K562 (cell line): ENCODE measurements around the gene PXK. TPM values are rescaled to one million over a fixed set of nuclear protein-coding genes. Genes with fewer than 3 reads are reported as not detected.

ENCODE experiments used
- ATAC-seq: fragments of 200-7000 bp; cut with Tn5 transposase; 3 replicates; pipeline ENCODE4 v1.9.1; 2020; ENCODE audit warnings: moderate library complexity
- BruUV-seq: library from RNA; stranded (reverse); fragments of 400-500 nt; replicated peaks from 2 replicates; lab custom pipeline; 2021; lab: Mats Ljungman, UMichigan
- CTCF ChIA-PET: fragments of 300-600 bp; formaldehyde crosslinking; extraction: SDS; loops from one replicate; lab custom pipeline; 2021; ENCODE audit warnings: low intra/inter-chr PET ratio; lab: Yijun Ruan, JAX
- POLR2A ChIA-PET: fragments of 300-600, 350-650 bp; sonication (Branson Sonifier 250); formaldehyde crosslinking; extraction: SDS; loops from one replicate; lab custom pipeline; 2021; ENCODE audit warnings: antibody characterized with exemption, inconsistent platforms; lab: Yijun Ruan, JAX
- DNase-seq, 4 experiments: peaks; one replicate each; pipeline versions ENCODE4 v3.0.0 to v3.0.0-alpha.2; 2011 to 2018; ENCODE audit warnings: low spot score in 3 of 4, mixed read lengths in 3 of 4; ENCODE audit errors: extremely low read depth in 1 of 4
- FAIRE-seq: peaks from 2 replicates; lab custom pipeline; 2011; peaks lifted over from hg19 to GRCh38; lab: Jason Lieb, UNC
- H2AFZ ChIP-seq: 2 replicates; pipeline ENCODE4 v1.6.0; 2011; ENCODE audit warnings: low read depth, low read length, control low read depth, inconsistent platforms
- H3K27ac ChIP-seq: fragments of 200-600 bp; 3 replicates; pipeline ENCODE4 v1.8.0; 2011; ENCODE audit warnings: low read depth, mild to moderate bottlenecking, control low read depth, inconsistent platforms, low read length, moderate library complexity, mixed read lengths; ENCODE audit errors: extremely low read depth
- H3K27me3 ChIP-seq, 2 experiments: fragments of 300-600 bp in 1 of 2; 2 replicates in 1 of 2; 3 replicates in 1 of 2; pipeline versions ENCODE4 v1.6.0 to v1.8.0; 2011; ENCODE audit warnings: inconsistent platforms in 2 of 2, low read length in 2 of 2, mild to moderate bottlenecking in 1 of 2, mixed read lengths in 1 of 2, moderate library complexity in 1 of 2; ENCODE audit not compliant: control insufficient read depth in 2 of 2, insufficient read depth in 2 of 2
- H3K36me3 ChIP-seq: fragments of 300-600 bp; 3 replicates; pipeline ENCODE4 v1.8.0; 2011; ENCODE audit warnings: mild to moderate bottlenecking, low read length, inconsistent platforms; ENCODE audit not compliant: control insufficient read depth, insufficient read depth
- H3K4me1 ChIP-seq, 2 experiments: fragments of 200-600 bp in 1 of 2; replicated peaks in 1 of 2; 2 replicates in 1 of 2; 3 replicates in 1 of 2; pipeline versions ENCODE4 v1.5.1 to v1.8.0; 2011; ENCODE audit warnings: inconsistent platforms in 2 of 2, low read length in 2 of 2, mild to moderate bottlenecking in 1 of 2, mixed read lengths in 1 of 2, moderate library complexity in 1 of 2; ENCODE audit not compliant: control insufficient read depth in 2 of 2, insufficient read depth in 2 of 2
- H3K4me2 ChIP-seq: 2 replicates; pipeline ENCODE4 v1.6.1; 2011; ENCODE audit warnings: low read length, control low read depth, inconsistent platforms, mixed read lengths; ENCODE audit not compliant: insufficient read depth
- H3K4me3 ChIP-seq: fragments of 200-600 bp; sonication (generic), shearing (Covaris generic); 2 replicates; pipeline ENCODE4 v1.5.1; 2016; ENCODE audit warnings: control low read depth, inconsistent platforms
- H3K79me2 ChIP-seq: fragments of 200-600 bp; 3 replicates; pipeline ENCODE4 v1.8.0; 2011; ENCODE audit warnings: low read length, inconsistent platforms; ENCODE audit not compliant: control insufficient read depth, insufficient read depth
- H3K9ac ChIP-seq, 2 experiments: 2 replicates each; pipeline versions ENCODE4 v1.6.0 to v1.6.1; 2011; ENCODE audit warnings: low read depth in 2 of 2, low read length in 2 of 2, control low read depth in 1 of 2, inconsistent platforms in 1 of 2, mild to moderate bottlenecking in 1 of 2, mixed read lengths in 1 of 2; ENCODE audit not compliant: insufficient read depth in 1 of 2
- H3K9me1 ChIP-seq: one replicate; pipeline ENCODE4 v1.6.0; 2011; ENCODE audit warnings: inconsistent platforms, mild to moderate bottlenecking, low read length, moderate library complexity; ENCODE audit not compliant: control insufficient read depth, insufficient read depth
- H3K9me3 ChIP-seq: replicated peaks from 2 replicates; pipeline ENCODE4 v1.5.1; 2011; ENCODE audit warnings: low read depth, low read length, inconsistent platforms; ENCODE audit not compliant: control insufficient read depth, insufficient read depth
- H4K20me1 ChIP-seq: replicated peaks from 2 replicates; pipeline ENCODE4 v1.6.1; 2011; ENCODE audit warnings: low read length, inconsistent platforms, mixed read lengths; ENCODE audit not compliant: control insufficient read depth, insufficient read depth
- KDM5B ChIP-seq: fragments of 200-600 bp; sonication (generic); IDR thresholded peaks from 2 replicates; pipeline ENCODE4 v1.6.1; 2012; ENCODE audit warnings: low read depth, mild to moderate bottlenecking, moderate library complexity, low read length, control low read depth, inconsistent platforms; ENCODE audit not compliant: insufficient replicate concordance
- MYBL2 ChIP-seq, 2 experiments: fragments of 450-650 bp in 1 of 2; sonication (generic) in 1 of 2; formaldehyde crosslinking in 1 of 2; IDR thresholded peaks; 2 replicates each; pipeline versions ENCODE4 v1.6.1 to v1.8.1; 2017 to 2022; ENCODE audit warnings: borderline replicate concordance in 1 of 2, inconsistent platforms in 1 of 2, low read depth in 1 of 2, mild to moderate bottlenecking in 1 of 2, missing genetic modification reagents in 1 of 2, moderate library complexity in 1 of 2
- TAF7 ChIP-seq: fragments of 450-650 bp; IDR thresholded peaks from 2 replicates; pipeline ENCODE4 v1.6.1; 2016; ENCODE audit warnings: missing genetic modification characterization, missing compliant biosample characterization
- ZNF133 ChIP-seq: fragments of 250-450 bp; sonication (Bioruptor Pico); IDR thresholded peaks from 2 replicates; pipeline ENCODE4 v1.4.0; 2020; ENCODE audit warnings: mild to moderate bottlenecking
- ZNF316 ChIP-seq: fragments of 450-650 bp; IDR thresholded peaks from 2 replicates; pipeline ENCODE4 v1.6.1; 2016
- ZNF561 ChIP-seq: fragments of 450-650 bp; formaldehyde crosslinking; conservative IDR thresholded peaks from 2 replicates; pipeline ENCODE4 v1.4.0; 2020; ENCODE audit warnings: mild to moderate bottlenecking, moderate library complexity
- WGBS: fragments of 100-300 bp; shearing (Covaris generic); methylation state at CpG from one replicate; pipeline ENCODE4 v1.1.6; 2016; ENCODE audit warnings: low coverage, mixed read lengths; ENCODE audit not compliant: insufficient coverage; ENCODE audit errors: missing lambda C conversion rate; 5-methylcytosine and 5-hydroxymethylcytosine counted together
- in situ Hi-C: fragments of 300-500 bp; cut with MboI; formaldehyde crosslinking; loops from 4 replicates; pipeline ENCODE4 v1.15.0; 2018; ENCODE audit warnings: inconsistent platforms, mixed read lengths
- intact Hi-C: fragments of 100-400 bp; cut with micrococcal nuclease; formaldehyde crosslinking; loops from 2 replicates; pipeline ENCODE4 v1.14.2; 2022
- polyA plus RNA-seq, 8 experiments: library from polyadenylated mRNA; depleted of rRNA in 4 of 8; stranded (reverse) in 5 of 8; unstranded in 3 of 8; fragments of >200 nt; fragmentation: Nextera tagmentation in 2 of 8; fragmentation: Illumina TruSeq in 1 of 8; extraction: Ambion mirVana in 2 of 8; extraction: Trizol in 1 of 8; gene quantifications; 2 replicates each; pipeline versions ENCODE4 v1.2.1 to v1.2.3, GENCODE V29; 2011 to 2014; ENCODE audit warnings: inconsistent platforms in 1 of 8, missing spikeins in 1 of 8
- total RNA-seq, 7 experiments: library from RNA; depleted of rRNA in 6 of 7; stranded (reverse); fragments of >200 nt in 6 of 7; fragmentation: Illumina TruSeq in 2 of 7; extraction: Trizol in 2 of 7; gene quantifications; 2 replicates each; pipeline versions ENCODE4 v1.2.1 to v1.2.3, GENCODE V29; 2011 to 2021; ENCODE audit warnings: low replicate concordance in 1 of 7
- TF ChIP-seq, protein P1 (sequence below), 2 experiments: fragments of 450-650 bp; IDR thresholded peaks; 2 replicates each; pipeline ENCODE4 v1.6.1; 2016; ENCODE audit warnings: mild to moderate bottlenecking in 2 of 2, borderline replicate concordance in 1 of 2, low read depth in 1 of 2, moderate library complexity in 1 of 2

The PXK gene
- total and polyA plus RNA-seq, 9 of the 15 experiments (the other 6 are each of a cell fraction or from before 2014, with no cell fraction given): 3.3 to 19.9 (median 11.3) TPM

DNA sequence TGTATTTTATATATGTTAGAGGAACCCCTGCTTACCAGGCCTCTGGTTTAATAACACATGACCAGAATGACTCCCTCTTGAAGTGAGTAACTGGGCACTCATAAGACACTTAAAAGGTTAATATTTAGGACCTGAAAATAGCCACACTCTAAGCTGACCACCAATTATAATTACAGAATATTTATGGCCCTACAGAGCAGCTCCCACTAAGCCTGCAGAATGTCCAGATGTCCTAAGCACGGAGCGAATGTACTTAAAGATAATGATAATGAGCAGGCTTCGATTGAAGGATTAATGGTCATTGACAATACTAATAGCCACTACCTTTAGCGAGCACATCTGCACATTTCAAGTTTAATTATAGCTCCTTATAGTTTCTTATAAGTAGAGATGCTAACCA is 136.4 kb downstream of the PXK start:
- ChIA-PET CTCF (no interaction called here), POLR2A (interaction anchor here (0.6 to 0.8 kb wide), 2 partner anchors 53 to 163 kb away, joined by 3 to 4 read pairs; no protein-coding TSS in a partner anchor)
- in situ Hi-C loops: no loop called here
- FAIRE-seq: no peak
- ATAC-seq: no peak
- no peaks in the 10 kb centered on the region for H3K27me3 ChIP-seq
- H3K4me2 ChIP-seq: no peak overlapping the region
- no peak overlapping the region for H3K27ac ChIP-seq
- H3K36me3 ChIP-seq: no peaks in the 10 kb centered on the region
- WGBS: 25% methylated on average over 4 of the region's 4 CpGs
- DNase-seq: no peak
- intact Hi-C loops: no loop called here
- no peaks in the 10 kb centered on the region for H4K20me1 ChIP-seq
- H3K4me3 ChIP-seq: no peak overlapping the region
- H3K9me3 ChIP-seq: no peaks in the 10 kb centered on the region
- no peak for TF ChIP-seq TAF7 (tag)
- TF ChIP-seq ZNF316: no peak
- TF ChIP-seq, protein P1, sequence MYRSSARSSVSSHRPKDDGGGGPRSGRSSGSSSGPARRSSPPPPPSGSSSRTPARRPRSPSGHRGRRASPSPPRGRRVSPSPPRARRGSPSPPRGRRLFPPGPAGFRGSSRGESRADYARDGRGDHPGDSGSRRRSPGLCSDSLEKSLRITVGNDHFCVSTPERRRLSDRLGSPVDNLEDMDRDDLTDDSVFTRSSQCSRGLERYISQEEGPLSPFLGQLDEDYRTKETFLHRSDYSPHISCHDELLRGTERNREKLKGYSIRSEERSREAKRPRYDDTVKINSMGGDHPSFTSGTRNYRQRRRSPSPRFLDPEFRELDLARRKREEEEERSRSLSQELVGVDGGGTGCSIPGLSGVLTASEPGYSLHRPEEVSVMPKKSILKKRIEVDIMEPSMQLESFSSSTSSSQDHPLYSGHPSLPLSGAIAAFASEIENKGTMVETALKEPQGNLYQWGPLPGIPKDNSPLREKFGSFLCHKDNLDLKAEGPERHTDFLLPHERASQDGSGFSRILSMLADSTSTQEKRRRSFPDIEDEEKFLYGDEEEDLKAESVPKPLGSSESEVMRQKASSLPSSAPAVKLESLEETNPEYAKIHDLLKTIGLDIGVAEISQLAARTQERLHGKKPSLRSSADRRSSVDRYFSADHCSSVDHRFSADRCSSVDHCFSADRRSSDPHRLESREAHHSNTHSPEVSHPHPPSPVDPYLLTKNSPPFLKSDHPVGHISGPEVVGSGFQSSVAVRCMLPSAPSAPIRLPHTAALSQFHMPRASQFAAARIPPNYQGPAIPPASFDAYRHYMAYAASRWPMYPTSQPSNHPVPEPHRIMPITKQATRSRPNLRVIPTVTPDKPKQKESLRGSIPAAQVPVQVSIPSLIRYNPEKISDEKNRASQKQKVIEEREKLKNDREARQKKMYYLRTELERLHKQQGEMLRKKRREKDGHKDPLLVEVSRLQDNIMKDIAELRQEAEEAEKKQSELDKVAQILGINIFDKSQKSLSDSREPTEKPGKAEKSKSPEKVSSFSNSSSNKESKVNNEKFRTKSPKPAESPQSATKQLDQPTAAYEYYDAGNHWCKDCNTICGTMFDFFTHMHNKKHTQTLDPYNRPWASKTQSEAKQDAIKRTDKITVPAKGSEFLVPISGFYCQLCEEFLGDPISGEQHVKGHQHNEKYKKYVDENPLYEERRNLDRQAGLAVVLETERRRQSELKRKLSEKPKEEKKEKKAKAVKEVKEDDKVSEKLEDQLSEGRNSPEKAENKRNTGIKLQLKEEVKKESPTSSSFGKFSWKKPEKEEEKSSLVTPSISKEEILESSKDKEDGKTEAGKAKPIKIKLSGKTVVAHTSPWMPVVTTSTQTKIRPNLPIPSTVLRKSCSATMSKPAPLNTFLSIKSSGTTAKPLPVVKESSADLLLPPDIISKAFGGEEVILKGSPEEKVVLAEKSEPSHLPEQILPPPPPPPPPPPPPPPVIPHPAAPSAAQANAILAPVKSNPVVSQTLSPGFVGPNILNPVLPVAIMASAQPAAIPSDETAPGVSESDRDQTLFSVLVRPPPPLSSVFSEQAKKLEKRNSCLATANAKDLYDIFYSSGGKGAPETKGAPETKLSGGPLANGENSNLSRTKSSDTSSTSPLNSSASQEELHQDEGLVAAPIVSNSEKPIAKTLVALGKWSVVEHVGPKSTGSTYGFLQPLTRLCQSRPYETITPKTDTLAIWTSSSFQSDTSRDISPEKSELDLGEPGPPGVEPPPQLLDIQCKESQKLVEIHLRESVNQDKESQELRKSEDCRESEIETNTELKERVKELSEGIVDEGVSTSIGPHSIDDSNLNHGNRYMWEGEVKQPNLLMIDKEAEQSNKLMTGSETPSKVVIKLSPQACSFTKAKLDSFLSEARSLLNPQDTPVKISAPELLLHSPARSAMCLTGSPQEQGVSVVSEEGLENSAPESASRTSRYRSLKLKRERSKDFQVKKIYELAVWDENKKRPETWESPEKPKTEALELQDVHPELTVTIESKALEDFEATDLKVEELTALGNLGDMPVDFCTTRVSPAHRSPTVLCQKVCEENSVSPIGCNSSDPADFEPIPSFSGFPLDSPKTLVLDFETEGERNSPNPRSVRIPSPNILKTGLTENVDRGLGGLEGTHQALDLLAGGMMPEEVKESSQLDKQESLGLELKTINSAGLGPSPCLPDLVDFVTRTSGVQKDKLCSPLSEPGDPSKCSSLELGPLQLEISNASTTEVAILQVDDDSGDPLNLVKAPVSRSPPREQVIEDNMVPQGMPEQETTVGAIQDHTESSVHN (IDR thresholded peaks at IDR 0.05; ENCODE audit: borderline replicate concordance in 1 of 2, low read depth in 1 of 2): no peak
- no peak for TF ChIP-seq KDM5B
- TF ChIP-seq MYBL2 (IDR thresholded peaks at IDR 0.05; ENCODE audit: low read depth): no peak
- no peak for TF ChIP-seq MYBL2 (CRISPR knock-in tag; IDR thresholded peaks at IDR 0.05; ENCODE audit: borderline replicate concordance)
- TF ChIP-seq ZNF133: no peak
- TF ChIP-seq ZNF561 (CRISPR knock-in tag): no peak
- peaks cover 0 to 10% of the 10 kb centered on the region in 2 experiments; a peak in 4 of 5 replicates for H3K4me1 ChIP-seq
- no peaks in the 10 kb centered on the region for H3K79me2 ChIP-seq
- no peaks in the 10 kb centered on the region for H3K9me1 ChIP-seq
- H3K9ac ChIP-seq: no peak overlapping the region
- no TSS peak for BruUV-seq
- H2AFZ ChIP-seq: no peak overlapping the region
